ENCODE data around the gene SORBS1. TPM values are rescaled to one million over a fixed set of nuclear protein-coding genes. Genes with fewer than 3 reads are reported as not detected.

SORBS1 gene
- total RNA-seq, 2 donors from 2014 or later = 16.7 to 17.9 TPM

DNA sequence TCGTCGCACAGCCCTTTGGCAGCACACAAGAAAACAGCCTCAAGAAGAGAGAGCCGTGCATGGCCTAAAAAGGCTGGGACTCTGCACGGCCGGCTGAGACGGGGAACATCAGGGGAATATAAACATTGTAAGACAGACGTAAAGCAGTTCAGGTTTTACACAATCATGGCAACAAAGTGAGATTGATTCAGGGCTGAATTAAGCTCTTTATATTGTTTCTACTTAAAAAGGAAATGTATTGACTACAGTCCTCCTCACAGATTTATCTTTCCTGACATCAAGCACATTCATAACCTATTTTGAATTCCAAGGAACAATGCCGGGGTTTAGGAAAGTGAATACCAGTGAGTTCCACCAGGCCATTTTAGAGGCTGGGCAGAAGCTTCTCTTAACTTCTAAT is 25.2 kb downstream of the SORBS1 start:
- H3K27ac Mint-ChIP-seq = no peak overlapping the region
- no peaks in the 10 kb centered on the region for H3K36me3 Mint-ChIP-seq (ENCODE audit: low read depth)
- Histone ChIP-seq H3K4me3 (ENCODE audit: low read length) (no peak overlapping the region), H3K4me1 (ENCODE audit: control insufficient read depth, insufficient read depth, low read length) (peaks cover 39% of the 10 kb centered on the region), H3K9me3 (ENCODE audit: control insufficient read depth, low read length) (no peaks in the 10 kb centered on the region), H3K27me3 (ENCODE audit: control insufficient read depth, insufficient read depth, low read length, poor library complexity, severe bottlenecking) (no peaks in the 10 kb centered on the region), H3K36me3 (ENCODE audit: control insufficient read depth, insufficient read depth, low read length) (no peaks in the 10 kb centered on the region), H3K9ac (ENCODE audit: extremely low read depth, low read length, poor library complexity, severe bottlenecking) (no peak overlapping the region), H3K27ac (ENCODE audit: low read depth, low read length) (peak overlapping the region; percentile 26)
- TF ChIP-seq, protein P1, sequence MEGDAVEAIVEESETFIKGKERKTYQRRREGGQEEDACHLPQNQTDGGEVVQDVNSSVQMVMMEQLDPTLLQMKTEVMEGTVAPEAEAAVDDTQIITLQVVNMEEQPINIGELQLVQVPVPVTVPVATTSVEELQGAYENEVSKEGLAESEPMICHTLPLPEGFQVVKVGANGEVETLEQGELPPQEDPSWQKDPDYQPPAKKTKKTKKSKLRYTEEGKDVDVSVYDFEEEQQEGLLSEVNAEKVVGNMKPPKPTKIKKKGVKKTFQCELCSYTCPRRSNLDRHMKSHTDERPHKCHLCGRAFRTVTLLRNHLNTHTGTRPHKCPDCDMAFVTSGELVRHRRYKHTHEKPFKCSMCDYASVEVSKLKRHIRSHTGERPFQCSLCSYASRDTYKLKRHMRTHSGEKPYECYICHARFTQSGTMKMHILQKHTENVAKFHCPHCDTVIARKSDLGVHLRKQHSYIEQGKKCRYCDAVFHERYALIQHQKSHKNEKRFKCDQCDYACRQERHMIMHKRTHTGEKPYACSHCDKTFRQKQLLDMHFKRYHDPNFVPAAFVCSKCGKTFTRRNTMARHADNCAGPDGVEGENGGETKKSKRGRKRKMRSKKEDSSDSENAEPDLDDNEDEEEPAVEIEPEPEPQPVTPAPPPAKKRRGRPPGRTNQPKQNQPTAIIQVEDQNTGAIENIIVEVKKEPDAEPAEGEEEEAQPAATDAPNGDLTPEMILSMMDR (conservative IDR thresholded peaks at IDR 0.05) = no peak
- 88 to 89% methylated on average over 8 of the region's 8 CpGs for WGBS, 2 experiments (ENCODE audit: insufficient coverage in 1 of 2, insufficient read length in 1 of 2)
- no peak overlapping the region for H3K4me3 Mint-ChIP-seq
- no peaks in the 10 kb centered on the region for H3K9me3 Mint-ChIP-seq
- peaks cover 63% of the 10 kb centered on the region for H3K4me1 Mint-ChIP-seq
- no peak for DNase-seq
- H3K27me3 Mint-ChIP-seq (ENCODE audit: insufficient read depth) = no peaks in the 10 kb centered on the region

DNA sequence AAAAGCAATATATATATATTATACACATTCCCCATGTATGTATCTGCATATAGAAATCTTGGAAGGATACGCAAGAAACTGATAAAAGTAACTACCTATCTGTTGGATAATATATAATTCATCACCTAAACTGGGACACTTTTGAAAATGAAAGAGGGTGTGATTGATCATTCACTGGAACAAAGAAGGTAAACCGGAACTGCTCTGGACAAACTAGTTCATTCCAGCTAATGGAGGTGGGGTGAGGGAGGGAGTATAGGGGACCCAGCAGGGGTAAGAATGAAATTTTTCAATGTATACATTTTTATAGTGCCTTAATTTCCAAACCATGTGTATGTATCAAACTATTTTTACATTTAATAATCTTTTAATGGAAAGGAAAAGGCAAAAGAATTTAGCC is 25.6 kb downstream of the SORBS1 start:
- Mint-ChIP-seq H3K4me3 (no peak overlapping the region), H3K36me3 (ENCODE audit: low read depth) (no peaks in the 10 kb centered on the region), H3K27ac (no peak overlapping the region), H3K27me3 (ENCODE audit: insufficient read depth) (no peaks in the 10 kb centered on the region), H3K4me1 (peaks cover 63% of the 10 kb centered on the region), H3K9me3 (no peaks in the 10 kb centered on the region)
- TF ChIP-seq, protein P1 (conservative IDR thresholded peaks at IDR 0.05) = no peak
- no peak overlapping the region for H3K4me3 ChIP-seq (ENCODE audit: low read length)
- no peak overlapping the region for H3K27ac ChIP-seq (ENCODE audit: low read depth, low read length)
- no peak for DNase-seq
- H3K9ac ChIP-seq (ENCODE audit: extremely low read depth, low read length, poor library complexity, severe bottlenecking) = no peak overlapping the region
- no peaks in the 10 kb centered on the region for H3K9me3 ChIP-seq (ENCODE audit: control insufficient read depth, low read length)
- WGBS, 2 experiments (ENCODE audit: insufficient coverage in 1 of 2, insufficient read length in 1 of 2) = 80 to 100% methylated on average over 1 of the region's 2 CpGs
- no peaks in the 10 kb centered on the region for H3K27me3 ChIP-seq (ENCODE audit: control insufficient read depth, insufficient read depth, low read length, poor library complexity, severe bottlenecking)
- H3K36me3 ChIP-seq (ENCODE audit: control insufficient read depth, insufficient read depth, low read length) = no peaks in the 10 kb centered on the region
- H3K4me1 ChIP-seq (ENCODE audit: control insufficient read depth, insufficient read depth, low read length) = peaks cover 35% of the 10 kb centered on the region

DNA sequence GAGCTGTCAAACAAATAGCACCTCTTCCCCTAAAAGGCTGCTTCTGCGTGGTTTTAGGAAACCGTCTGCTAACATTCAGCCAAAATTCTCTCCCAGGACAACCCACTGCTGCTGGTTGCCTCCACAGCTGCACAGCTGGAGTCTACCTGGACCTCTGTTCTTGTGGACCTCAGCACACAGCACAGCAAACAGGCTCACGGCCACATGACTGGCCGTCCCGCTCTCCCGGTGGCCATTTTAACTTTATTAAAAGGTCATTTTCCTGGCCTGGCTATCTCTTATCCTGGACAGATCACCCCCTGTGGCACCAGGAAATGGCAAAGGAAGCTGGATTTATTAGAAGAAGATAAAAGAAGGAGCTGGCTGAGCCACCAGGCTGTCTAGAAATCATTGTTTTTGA is 27.6 kb downstream of the SORBS1 start:
- H3K4me3 Mint-ChIP-seq = no peak overlapping the region
- no peak for DNase-seq
- H3K27me3 Mint-ChIP-seq (ENCODE audit: insufficient read depth) = no peaks in the 10 kb centered on the region
- Histone ChIP-seq H3K9ac (ENCODE audit: extremely low read depth, low read length, poor library complexity, severe bottlenecking) (no peak overlapping the region), H3K4me3 (ENCODE audit: low read length) (no peak overlapping the region), H3K9me3 (ENCODE audit: control insufficient read depth, low read length) (no peaks in the 10 kb centered on the region), H3K36me3 (ENCODE audit: control insufficient read depth, insufficient read depth, low read length) (no peaks in the 10 kb centered on the region), H3K27me3 (ENCODE audit: control insufficient read depth, insufficient read depth, low read length, poor library complexity, severe bottlenecking) (no peaks in the 10 kb centered on the region), H3K4me1 (ENCODE audit: control insufficient read depth, insufficient read depth, low read length) (peaks cover 28% of the 10 kb centered on the region), H3K27ac (ENCODE audit: low read depth, low read length) (no peak overlapping the region)
- peaks cover 61% of the 10 kb centered on the region for H3K4me1 Mint-ChIP-seq
- H3K27ac Mint-ChIP-seq = no peak overlapping the region
- no peaks in the 10 kb centered on the region for H3K36me3 Mint-ChIP-seq (ENCODE audit: low read depth)
- WGBS, 2 experiments (ENCODE audit: insufficient coverage in 1 of 2, insufficient read length in 1 of 2) = 93 to 97% methylated on average over 6 of the region's 6 CpGs
- no peaks in the 10 kb centered on the region for H3K9me3 Mint-ChIP-seq
- TF ChIP-seq, protein P1 (conservative IDR thresholded peaks at IDR 0.05) = no peak

Measured in endodermal cell (in vitro differentiated cells).